ENCODE measurements around the gene OR10A7. TPM values are rescaled to one million over a fixed set of nuclear protein-coding genes. Genes with fewer than 3 reads are reported as not detected.

Gene OR10A7
- total RNA-seq (not detected in 2 replicates), polyA plus RNA-seq (not detected in 2 replicates), polyA minus RNA-seq (not detected in 2 replicates), Bru-seq, nascent RNA (not detected), BruChase-seq, experiment 1, labeled RNA remaining after a 6-hour chase (not detected), BruChase-seq, experiment 2, labeled RNA remaining after a 2-hour chase (not detected)
- not detected in 2 replicates for polyA plus RNA-seq (2011; cell fraction: cytosol; rRNA removed)
- not detected in 2 replicates for polyA plus RNA-seq (2011; cell fraction: nucleus; rRNA removed)
- polyA plus RNA-seq (2012), result not detected in 2 replicates
- not detected for polyA minus RNA-seq (2011; cell fraction: cytosol; rRNA and poly(A)+ RNA removed)
- polyA minus RNA-seq (2011; cell fraction: nucleus; rRNA and poly(A)+ RNA removed), result not detected in 2 replicates
- long read RNA-seq, result 0 reads

- Histone ChIP-seq H3K36me3 (ENCODE audit: control insufficient read depth in 2 of 2, extremely low read depth in 1 of 2, insufficient read depth in 2 of 2, low read length in 2 of 2) (no peaks in the 10 kb centered on the region), H3K9ac (replicated peaks; ENCODE audit: extremely low read depth, insufficient read depth, low read length) (no peak within 1 kb of the TSS), H3K4me2 (ENCODE audit: insufficient read depth, low read length) (no peak within 1 kb of the TSS), H3K9me3 (replicated peaks; ENCODE audit: control insufficient read depth, insufficient read depth, low read length) (no peaks in the 10 kb centered on the region), H3K27ac (ENCODE audit: insufficient read depth, low read depth, low read length) (no peak within 1 kb of the TSS), H3K79me2 (ENCODE audit: control insufficient read depth, insufficient read depth, low read length) (no peaks in the 10 kb centered on the region), H2AFZ (ENCODE audit: low read depth, low read length) (no peak within 1 kb of the TSS), H3K9me1 (replicated peaks; ENCODE audit: control insufficient read depth, extremely low read depth, insufficient read depth, low read length) (no peaks in the 10 kb centered on the region), H4K20me1 (replicated peaks; ENCODE audit: control insufficient read depth, extremely low read depth, insufficient read depth, low read length) (no peaks in the 10 kb centered on the region), H3K27me3 (ENCODE audit: control insufficient read depth in 2 of 2, insufficient read depth in 2 of 2, low read length in 2 of 2) (no peaks in the 10 kb centered on the region), H3K4me3 (replicated peaks in 1 of 3; ENCODE audit: insufficient read depth in 1 of 3, low read depth in 1 of 3, low read length in 3 of 3) (no peak within 1 kb of the TSS), H3K4me1 (ENCODE audit: control insufficient read depth, extremely low read depth, insufficient read depth, low read length) (no peaks in the 10 kb centered on the region)
- ChIA-PET CTCF (no interaction called here), POLR2A (no interaction called here)
- TF ChIP-seq EZH2 (IDR thresholded peaks at IDR 0.05; ENCODE audit: borderline replicate concordance, low read depth, low read length, severe bottlenecking) (no peak), MYC (IDR thresholded peaks at IDR 0.05; ENCODE audit: low read depth, low read length) (no peak), CTCF (IDR thresholded peaks at IDR 0.05; ENCODE audit: extremely low read depth in 1 of 2, insufficient read depth in 1 of 2, low read depth in 1 of 2, low read length in 2 of 2) (no peak), POLR2A (IDR thresholded peaks at IDR 0.05; ENCODE audit: low read depth, low read length) (no peak), FOS (IDR thresholded peaks at IDR 0.05; ENCODE audit: borderline replicate concordance, insufficient read depth, low read length) (no peak), MAX (IDR thresholded peaks at IDR 0.05; ENCODE audit: insufficient read depth, insufficient read length) (no peak), GATA2 (IDR thresholded peaks at IDR 0.05; ENCODE audit: insufficient read depth, insufficient read length, low read depth, low read length) (no peak), JUN (IDR thresholded peaks at IDR 0.05; ENCODE audit: borderline replicate concordance, insufficient read depth, insufficient read length, low read depth) (no peak), POLR2AphosphoS5 (IDR thresholded peaks at IDR 0.05; ENCODE audit: insufficient read depth, low read depth, low read length) (no peak)
- intact Hi-C loops (cut with micrococcal nuclease), result no loop called here
- no TSS peak for BruUV-seq (replicated peaks)
- dilution Hi-C loops (cut with MboI; ENCODE audit: extremely low pct_ligation_motif_present, low sequenced_read_pairs), result no loop called here
- DNase-seq (ENCODE audit: low read depth, low spot score) (no peak), FAIRE-seq (no peak)
Measured at GRCh38 chr12:55220725-55221124, at the start of gene OR10A7. TSS of gene OR10A7 (plus strand) at chr12:55221025. CDS start at chr12:55221025, 0 bp downstream.

All from endothelial cell of umbilical vein (primary cell).